Ectodermal cell (in vitro differentiated cells): ENCODE results near the gene FADS1.

Experiments used
- H3K27ac ChIP-seq: 2 replicates; pipeline ENCODE4 v1.7.0; 2013; ENCODE audit warnings: mild to moderate bottlenecking, low read depth, low read length; ENCODE audit not compliant: insufficient read depth, poor library complexity, severe bottlenecking
- H3K27me3 ChIP-seq: 2 replicates; pipeline ENCODE4 v1.7.0; 2013; ENCODE audit warnings: mild to moderate bottlenecking, low read length; ENCODE audit not compliant: insufficient read depth, control insufficient read depth, poor library complexity, severe bottlenecking
- H3K36me3 ChIP-seq: one replicate; pipeline ENCODE4 v1.7.0; 2013; ENCODE audit warnings: low read length; ENCODE audit not compliant: control insufficient read depth, insufficient read depth
- H3K4me1 ChIP-seq: one replicate; pipeline ENCODE4 v1.7.0; 2013; ENCODE audit warnings: low read length; ENCODE audit not compliant: control insufficient read depth, insufficient read depth
- H3K4me3 ChIP-seq: 2 replicates; pipeline ENCODE4 v1.7.0; 2013; ENCODE audit warnings: low read depth, low read length, control low read depth; ENCODE audit not compliant: insufficient read depth
- H3K9me3 ChIP-seq: 2 replicates; pipeline ENCODE4 v1.7.0; 2013; ENCODE audit warnings: mild to moderate bottlenecking, low read length, moderate library complexity; ENCODE audit not compliant: control insufficient read depth
- WGBS, 2 experiments: methylation state at CpG; one replicate each; pipeline ENCODE4 v1.1.7; 2013; ENCODE audit warnings: missing lambda C conversion rate in 2 of 2; 5-methylcytosine and 5-hydroxymethylcytosine counted together

The FADS1 gene

GRCh38 chr11:61844909-61845565 is 28.2 kb upstream of the FADS1 start:
- H3K9me3 ChIP-seq, result no peaks in the 10 kb centered on the region
- H3K27me3 ChIP-seq, result no peaks in the 10 kb centered on the region
- H3K4me1 ChIP-seq, result no peaks in the 10 kb centered on the region
- no peak overlapping the region for H3K27ac ChIP-seq
- 90 to 91% methylated on average over 16 of the region's 16 CpGs for WGBS, 2 experiments
- peaks cover 64% of the 10 kb centered on the region for H3K36me3 ChIP-seq
- H3K4me3 ChIP-seq, result no peak overlapping the region

GRCh38 chr11:61842528-61842820 is 25.7 kb upstream of the FADS1 start:
- WGBS, 2 experiments, result 96 to 98% methylated on average over 7 of the region's 7 CpGs
- peaks cover 62% of the 10 kb centered on the region for H3K36me3 ChIP-seq
- no peaks in the 10 kb centered on the region for H3K9me3 ChIP-seq
- no peaks in the 10 kb centered on the region for H3K27me3 ChIP-seq
- H3K4me1 ChIP-seq, result no peaks in the 10 kb centered on the region
- no peak overlapping the region for H3K27ac ChIP-seq
- no peak overlapping the region for H3K4me3 ChIP-seq

- Histone ChIP-seq H3K27me3 (no peaks in the 10 kb centered on the region), H3K27ac (no peak overlapping the region), H3K4me3 (no peak overlapping the region), H3K4me1 (no peaks in the 10 kb centered on the region), H3K9me3 (no peaks in the 10 kb centered on the region), H3K36me3 (peaks cover 60% of the 10 kb centered on the region)
- 92 to 94% methylated on average over 12 of the region's 12 CpGs for WGBS, 2 experiments
Observed at GRCh38 chr11:61841636-61842527, 25.1 kb upstream of the FADS1 start.

- Histone ChIP-seq H3K36me3 (peaks cover 60% of the 10 kb centered on the region), H3K4me3 (no peak overlapping the region), H3K27ac (no peak overlapping the region), H3K9me3 (no peaks in the 10 kb centered on the region), H3K4me1 (no peaks in the 10 kb centered on the region), H3K27me3 (no peaks in the 10 kb centered on the region)
- WGBS, 2 experiments, result 95% methylated on average over 7 of the region's 7 CpGs
Observed at GRCh38 chr11:61840371-61840770, 23.6 kb upstream of the FADS1 start.

GRCh38 chr11:61839742-61840141 is 22.9 kb upstream of the FADS1 start:
- no peak overlapping the region for H3K4me3 ChIP-seq
- H3K27ac ChIP-seq, result no peak overlapping the region
- 85 to 88% methylated on average over 2 of the region's 2 CpGs for WGBS, 2 experiments
- peaks cover 55% of the 10 kb centered on the region for H3K36me3 ChIP-seq
- H3K4me1 ChIP-seq, result peaks cover 4% of the 10 kb centered on the region
- H3K9me3 ChIP-seq, result no peaks in the 10 kb centered on the region
- H3K27me3 ChIP-seq, result no peaks in the 10 kb centered on the region

- Histone ChIP-seq H3K27ac (no peak overlapping the region), H3K36me3 (peaks cover 57% of the 10 kb centered on the region), H3K4me1 (peaks cover 12% of the 10 kb centered on the region), H3K4me3 (no peak overlapping the region), H3K9me3 (no peaks in the 10 kb centered on the region), H3K27me3 (no peaks in the 10 kb centered on the region)
- whole genome bisulfite sequencing, 2 experiments, result 87 to 88% methylated on average over 10 of the region's 10 CpGs
Observed at GRCh38 chr11:61838921-61839320, 22.1 kb upstream of the FADS1 start.

- no peak overlapping the region for H3K27ac ChIP-seq
- H3K27me3 ChIP-seq, result no peaks in the 10 kb centered on the region
- H3K4me3 ChIP-seq, result no peak overlapping the region
- 95 to 96% methylated on average over 5 of the region's 5 CpGs for WGBS, 2 experiments
- peaks cover 16% of the 10 kb centered on the region for H3K4me1 ChIP-seq
- H3K36me3 ChIP-seq, result peaks cover 59% of the 10 kb centered on the region
- no peaks in the 10 kb centered on the region for H3K9me3 ChIP-seq
Observed at GRCh38 chr11:61838501-61838900, 21.7 kb upstream of the FADS1 start.

GRCh38 chr11:61837411-61838005 is 20.7 kb upstream of the FADS1 start:
- H3K27ac ChIP-seq, result no peak overlapping the region
- H3K36me3 ChIP-seq, result peaks cover 54% of the 10 kb centered on the region

GRCh38 chr11:61836193-61836592 is 19.4 kb upstream of the FADS1 start:
- WGBS, 2 experiments, result 92 to 93% methylated on average over 8 of the region's 8 CpGs
- H3K27ac ChIP-seq, result no peak overlapping the region
- no peaks in the 10 kb centered on the region for H3K27me3 ChIP-seq
- peaks cover 25% of the 10 kb centered on the region for H3K4me1 ChIP-seq
- no peak overlapping the region for H3K4me3 ChIP-seq
- H3K36me3 ChIP-seq, result peaks cover 41% of the 10 kb centered on the region
- H3K9me3 ChIP-seq, result no peaks in the 10 kb centered on the region

More at GRCh38 chr11:61837411-61838005, 20.7 kb upstream of the FADS1 start:
- H3K4me3 ChIP-seq, result no peak overlapping the region
- H3K4me1 ChIP-seq, result peaks cover 20% of the 10 kb centered on the region
- 94 to 96% methylated on average over 15 of the region's 15 CpGs for WGBS, 2 experiments
- H3K27me3 ChIP-seq, result no peaks in the 10 kb centered on the region
- no peaks in the 10 kb centered on the region for H3K9me3 ChIP-seq
